SK-N-SH (cell line): ENCODE measurements around the gene UBE2R2. TPM values are rescaled to one million over a fixed set of nuclear protein-coding genes. Genes with fewer than 3 reads are reported as not detected.

Experiments used
- CHD2 ChIP-seq: fragments of 150-350 bp; IDR thresholded peaks from 2 replicates; pipeline ENCODE4 v1.6.1; 2018; ENCODE audit warnings: low read length; ENCODE audit not compliant: partially characterized antibody
- EP300 ChIP-seq, 2 experiments: IDR thresholded peaks; 2 replicates each; pipeline versions ENCODE4 v1.4.0 to v1.6.1; 2012; ENCODE audit warnings: borderline replicate concordance in 1 of 2, low read depth in 1 of 2, low read length in 1 of 2
- FOSL2 ChIP-seq: IDR thresholded peaks from 2 replicates; pipeline ENCODE4 v1.4.0; 2012; ENCODE audit warnings: low read depth, mild to moderate bottlenecking, moderate library complexity, borderline replicate concordance
- FOXJ3 ChIP-seq: sonication (generic); formaldehyde crosslinking; IDR thresholded peaks from 2 replicates; pipeline ENCODE4 v1.5.1; 2020; ENCODE audit warnings: mild to moderate bottlenecking, missing genetic modification reagents
- FOXM1 ChIP-seq: IDR thresholded peaks from 2 replicates; pipeline ENCODE4 v1.4.0; 2012; ENCODE audit warnings: low read depth, mild to moderate bottlenecking
- GABPA ChIP-seq: IDR thresholded peaks from 2 replicates; pipeline ENCODE4 v1.4.0; 2012; ENCODE audit warnings: low read depth, mild to moderate bottlenecking
- GATA2 ChIP-seq: sonication (generic); formaldehyde crosslinking; IDR thresholded peaks from 2 replicates; pipeline ENCODE4 v1.5.0; 2020; ENCODE audit warnings: mild to moderate bottlenecking, missing genetic modification reagents
- JUND ChIP-seq: IDR thresholded peaks from 2 replicates; pipeline ENCODE4 v1.4.0; 2012
- NFIC ChIP-seq: IDR thresholded peaks from 2 replicates; pipeline ENCODE4 v1.4.0; 2012; ENCODE audit warnings: borderline replicate concordance
- POLR2AphosphoS5 ChIP-seq: IDR thresholded peaks from 2 replicates; pipeline ENCODE4 v1.6.1; 2012; ENCODE audit warnings: low read depth, low read length
- RCOR1 ChIP-seq: fragments of 150-350 bp; IDR thresholded peaks from 2 replicates; pipeline ENCODE4 v1.6.1; 2017; ENCODE audit warnings: antibody characterized with exemption, low read length
- RFX5 ChIP-seq: IDR thresholded peaks from 2 replicates; pipeline ENCODE4 v1.6.1; 2012; ENCODE audit warnings: mild to moderate bottlenecking, improper control_type of control experiment, low read length
- RXRA ChIP-seq: IDR thresholded peaks from 2 replicates; pipeline ENCODE4 v1.4.0; 2012; ENCODE audit warnings: low read depth, mild to moderate bottlenecking, borderline replicate concordance
- SIN3A ChIP-seq: IDR thresholded peaks from 2 replicates; pipeline ENCODE4 v1.6.1; 2012; ENCODE audit warnings: low read depth, mild to moderate bottlenecking, low read length, moderate library complexity, borderline replicate concordance
- TEAD4 ChIP-seq: IDR thresholded peaks from 2 replicates; pipeline ENCODE4 v1.4.0; 2012; ENCODE audit warnings: mild to moderate bottlenecking, borderline replicate concordance; ENCODE audit not compliant: insufficient read depth
- YY1 ChIP-seq: IDR thresholded peaks from 2 replicates; pipeline ENCODE4 v1.4.0; 2012; ENCODE audit warnings: low read depth, mild to moderate bottlenecking
- polyA plus RNA-seq, 3 experiments: library from polyadenylated mRNA; depleted of rRNA; stranded (reverse); fragments of >200 nt; gene quantifications; 2 replicates each; pipeline ENCODE4 v1.2.3, GENCODE V29; 2012
- TF ChIP-seq, protein P1 (sequence below): IDR thresholded peaks from 2 replicates; pipeline ENCODE4 v1.4.0; 2012; ENCODE audit warnings: low read depth, borderline replicate concordance
- TF ChIP-seq, protein P2 (sequence below): IDR thresholded peaks from 2 replicates; pipeline ENCODE4 v1.6.1; 2012; ENCODE audit warnings: mild to moderate bottlenecking, low read depth, low read length, moderate library complexity
- TF ChIP-seq, protein P3 (sequence below): IDR thresholded peaks from 2 replicates; pipeline ENCODE4; 2012

Gene UBE2R2
- polyA plus RNA-seq, 1 of the 3 experiments (the other 2 are of a cell fraction): 19.7 TPM

DNA sequence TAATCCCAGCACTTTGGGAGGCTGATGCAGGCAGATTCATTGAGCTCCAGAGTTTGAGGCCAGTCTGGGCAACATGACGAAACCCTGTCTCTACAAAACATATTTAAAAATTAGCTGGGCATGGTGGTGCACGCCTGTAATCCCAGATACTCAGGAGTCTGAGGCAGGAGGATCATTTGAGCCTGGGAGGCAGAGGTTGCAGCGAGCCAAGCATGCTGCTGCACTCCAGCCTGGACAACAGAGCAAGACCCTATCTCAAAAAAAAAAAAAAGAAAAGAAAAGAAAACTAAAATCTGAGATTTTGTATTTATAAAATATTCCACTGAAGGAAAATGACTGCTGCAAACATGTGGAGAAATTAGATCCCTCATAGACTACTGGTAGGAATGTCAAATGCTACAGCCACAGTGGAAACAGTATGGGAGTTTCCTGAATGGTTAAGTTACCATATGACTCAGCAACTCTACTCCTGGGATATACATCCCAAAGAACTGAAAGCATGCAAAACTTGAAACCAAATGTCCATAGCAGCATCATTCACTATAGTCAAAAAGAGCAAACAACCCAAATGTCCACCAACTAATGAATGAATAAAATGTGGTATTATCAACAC lies 125.6 kb downstream of the UBE2R2 start (continued):
- TF ChIP-seq, protein P1, sequence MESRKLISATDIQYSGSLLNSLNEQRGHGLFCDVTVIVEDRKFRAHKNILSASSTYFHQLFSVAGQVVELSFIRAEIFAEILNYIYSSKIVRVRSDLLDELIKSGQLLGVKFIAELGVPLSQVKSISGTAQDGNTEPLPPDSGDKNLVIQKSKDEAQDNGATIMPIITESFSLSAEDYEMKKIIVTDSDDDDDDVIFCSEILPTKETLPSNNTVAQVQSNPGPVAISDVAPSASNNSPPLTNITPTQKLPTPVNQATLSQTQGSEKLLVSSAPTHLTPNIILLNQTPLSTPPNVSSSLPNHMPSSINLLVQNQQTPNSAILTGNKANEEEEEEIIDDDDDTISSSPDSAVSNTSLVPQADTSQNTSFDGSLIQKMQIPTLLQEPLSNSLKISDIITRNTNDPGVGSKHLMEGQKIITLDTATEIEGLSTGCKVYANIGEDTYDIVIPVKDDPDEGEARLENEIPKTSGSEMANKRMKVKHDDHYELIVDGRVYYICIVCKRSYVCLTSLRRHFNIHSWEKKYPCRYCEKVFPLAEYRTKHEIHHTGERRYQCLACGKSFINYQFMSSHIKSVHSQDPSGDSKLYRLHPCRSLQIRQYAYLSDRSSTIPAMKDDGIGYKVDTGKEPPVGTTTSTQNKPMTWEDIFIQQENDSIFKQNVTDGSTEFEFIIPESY: no peak
- no peak for TF ChIP-seq CHD2
- no peak for TF ChIP-seq POLR2AphosphoS5
- TF ChIP-seq GATA2 (CRISPR knock-in tag): no peak
- no peak for TF ChIP-seq FOXJ3 (CRISPR knock-in tag)
- no peak for TF ChIP-seq FOXM1
- TF ChIP-seq YY1: no peak
- TF ChIP-seq GABPA: no peak
- TF ChIP-seq RFX5: no peak
- TF ChIP-seq, protein P2, sequence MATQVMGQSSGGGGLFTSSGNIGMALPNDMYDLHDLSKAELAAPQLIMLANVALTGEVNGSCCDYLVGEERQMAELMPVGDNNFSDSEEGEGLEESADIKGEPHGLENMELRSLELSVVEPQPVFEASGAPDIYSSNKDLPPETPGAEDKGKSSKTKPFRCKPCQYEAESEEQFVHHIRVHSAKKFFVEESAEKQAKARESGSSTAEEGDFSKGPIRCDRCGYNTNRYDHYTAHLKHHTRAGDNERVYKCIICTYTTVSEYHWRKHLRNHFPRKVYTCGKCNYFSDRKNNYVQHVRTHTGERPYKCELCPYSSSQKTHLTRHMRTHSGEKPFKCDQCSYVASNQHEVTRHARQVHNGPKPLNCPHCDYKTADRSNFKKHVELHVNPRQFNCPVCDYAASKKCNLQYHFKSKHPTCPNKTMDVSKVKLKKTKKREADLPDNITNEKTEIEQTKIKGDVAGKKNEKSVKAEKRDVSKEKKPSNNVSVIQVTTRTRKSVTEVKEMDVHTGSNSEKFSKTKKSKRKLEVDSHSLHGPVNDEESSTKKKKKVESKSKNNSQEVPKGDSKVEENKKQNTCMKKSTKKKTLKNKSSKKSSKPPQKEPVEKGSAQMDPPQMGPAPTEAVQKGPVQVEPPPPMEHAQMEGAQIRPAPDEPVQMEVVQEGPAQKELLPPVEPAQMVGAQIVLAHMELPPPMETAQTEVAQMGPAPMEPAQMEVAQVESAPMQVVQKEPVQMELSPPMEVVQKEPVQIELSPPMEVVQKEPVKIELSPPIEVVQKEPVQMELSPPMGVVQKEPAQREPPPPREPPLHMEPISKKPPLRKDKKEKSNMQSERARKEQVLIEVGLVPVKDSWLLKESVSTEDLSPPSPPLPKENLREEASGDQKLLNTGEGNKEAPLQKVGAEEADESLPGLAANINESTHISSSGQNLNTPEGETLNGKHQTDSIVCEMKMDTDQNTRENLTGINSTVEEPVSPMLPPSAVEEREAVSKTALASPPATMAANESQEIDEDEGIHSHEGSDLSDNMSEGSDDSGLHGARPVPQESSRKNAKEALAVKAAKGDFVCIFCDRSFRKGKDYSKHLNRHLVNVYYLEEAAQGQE: no peak
- peak; percentile 58; the same call in 1 of the 2 replicates for TF ChIP-seq TEAD4
- no peak for TF ChIP-seq RCOR1
- TF ChIP-seq, protein P3, sequence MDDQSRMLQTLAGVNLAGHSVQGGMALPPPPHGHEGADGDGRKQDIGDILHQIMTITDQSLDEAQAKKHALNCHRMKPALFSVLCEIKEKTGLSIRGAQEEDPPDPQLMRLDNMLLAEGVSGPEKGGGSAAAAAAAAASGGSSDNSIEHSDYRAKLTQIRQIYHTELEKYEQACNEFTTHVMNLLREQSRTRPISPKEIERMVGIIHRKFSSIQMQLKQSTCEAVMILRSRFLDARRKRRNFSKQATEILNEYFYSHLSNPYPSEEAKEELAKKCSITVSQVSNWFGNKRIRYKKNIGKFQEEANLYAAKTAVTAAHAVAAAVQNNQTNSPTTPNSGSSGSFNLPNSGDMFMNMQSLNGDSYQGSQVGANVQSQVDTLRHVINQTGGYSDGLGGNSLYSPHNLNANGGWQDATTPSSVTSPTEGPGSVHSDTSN: no peak
- no peak for TF ChIP-seq FOSL2
- TF ChIP-seq EP300 (IDR thresholded peaks at IDR 0.05; ENCODE audit: borderline replicate concordance in 1 of 2, low read depth in 1 of 2, low read length in 1 of 2): no peak
- no peak for TF ChIP-seq SIN3A
- no peak for TF ChIP-seq JUND
- no peak for TF ChIP-seq NFIC
- TF ChIP-seq RXRA: no peak
